ENCODE measurements around the gene TEAD1.

DNA sequence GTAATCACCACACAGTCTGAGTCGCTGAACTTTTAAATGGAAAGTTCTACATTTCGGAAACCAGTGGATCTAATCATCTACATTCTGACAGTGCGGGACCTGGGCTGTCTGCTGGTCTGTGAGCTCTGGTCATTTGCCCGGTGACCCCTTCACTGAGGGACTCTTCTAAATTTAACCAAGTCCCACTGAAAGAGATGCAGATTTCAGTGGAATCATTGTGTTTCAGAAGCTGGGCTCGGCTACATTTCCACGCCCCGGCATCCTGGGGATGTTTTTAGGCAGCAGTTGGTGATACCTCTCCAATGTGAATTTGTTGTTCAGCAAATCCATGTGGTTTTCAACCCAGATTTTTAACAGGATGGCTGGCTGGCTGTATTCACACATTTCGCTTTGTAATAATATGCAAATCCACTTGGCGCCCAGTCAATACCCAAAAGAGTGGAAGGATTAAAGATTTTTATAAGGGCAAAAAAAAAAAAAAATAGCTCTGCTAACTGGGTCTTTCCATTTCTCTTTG lies 189.4 kb downstream of the TEAD1 start:
- TF ChIP-seq, protein P1, sequence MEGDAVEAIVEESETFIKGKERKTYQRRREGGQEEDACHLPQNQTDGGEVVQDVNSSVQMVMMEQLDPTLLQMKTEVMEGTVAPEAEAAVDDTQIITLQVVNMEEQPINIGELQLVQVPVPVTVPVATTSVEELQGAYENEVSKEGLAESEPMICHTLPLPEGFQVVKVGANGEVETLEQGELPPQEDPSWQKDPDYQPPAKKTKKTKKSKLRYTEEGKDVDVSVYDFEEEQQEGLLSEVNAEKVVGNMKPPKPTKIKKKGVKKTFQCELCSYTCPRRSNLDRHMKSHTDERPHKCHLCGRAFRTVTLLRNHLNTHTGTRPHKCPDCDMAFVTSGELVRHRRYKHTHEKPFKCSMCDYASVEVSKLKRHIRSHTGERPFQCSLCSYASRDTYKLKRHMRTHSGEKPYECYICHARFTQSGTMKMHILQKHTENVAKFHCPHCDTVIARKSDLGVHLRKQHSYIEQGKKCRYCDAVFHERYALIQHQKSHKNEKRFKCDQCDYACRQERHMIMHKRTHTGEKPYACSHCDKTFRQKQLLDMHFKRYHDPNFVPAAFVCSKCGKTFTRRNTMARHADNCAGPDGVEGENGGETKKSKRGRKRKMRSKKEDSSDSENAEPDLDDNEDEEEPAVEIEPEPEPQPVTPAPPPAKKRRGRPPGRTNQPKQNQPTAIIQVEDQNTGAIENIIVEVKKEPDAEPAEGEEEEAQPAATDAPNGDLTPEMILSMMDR (IDR thresholded peaks at IDR 0.05; ENCODE audit: low read depth, low read length, missing input control): no peak
- TF ChIP-seq, protein P2, sequence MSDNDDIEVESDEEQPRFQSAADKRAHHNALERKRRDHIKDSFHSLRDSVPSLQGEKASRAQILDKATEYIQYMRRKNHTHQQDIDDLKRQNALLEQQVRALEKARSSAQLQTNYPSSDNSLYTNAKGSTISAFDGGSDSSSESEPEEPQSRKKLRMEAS (IDR thresholded peaks at IDR 0.05): no peak
- no peak for TF ChIP-seq RAD21 (IDR thresholded peaks at IDR 0.05)

All from liver (tissue), 3 donors.